Naive thymus-derived CD4-positive, alpha-beta T cell (primary cell): ENCODE data around the gene ANKRD55. TPM values are rescaled to one million over a fixed set of nuclear protein-coding genes. Genes with fewer than 3 reads are reported as not detected.
"Not testable (repeated sequence)": the region's sequence is repeated elsewhere in the genome, so short reads cannot be mapped to it uniquely, and the experiment has no call there.

Experiments used
- ATAC-seq: fragments of 150-1000 bp; cut with Tn5 transposase; 2 replicates; pipeline ENCODE4 v1.10.0; 2021; ENCODE audit warnings: mild to moderate bottlenecking, moderate library complexity
- CTCF ChIA-PET: fragments of 350-600 bp; sonication (Branson Sonifier 250); formaldehyde crosslinking; loops from one replicate; lab custom pipeline; 2021; ENCODE audit warnings: antibody characterized with exemption; lab: Charles Lee
- POLR2A ChIA-PET: fragments of 350-600 bp; sonication (Branson Sonifier 250); formaldehyde crosslinking; loops from one replicate; lab custom pipeline; 2021; ENCODE audit warnings: antibody characterized with exemption, inconsistent platforms; lab: Charles Lee
- DNase-seq, 9 donors: peaks; one replicate each; pipeline versions ENCODE4 v3.0.0 to v3.0.0-alpha.2; 2020 to 2022; ENCODE audit warnings: mixed read lengths in 1 of 9
- H3K27ac ChIP-seq: one replicate; pipeline ENCODE4 v1.7.0; 2013; ENCODE audit warnings: mild to moderate bottlenecking, low read depth, low read length, moderate library complexity
- H3K27me3 ChIP-seq, 2 donors: one replicate each; pipeline ENCODE4 v1.7.0; 2013; ENCODE audit warnings: low read length in 2 of 2, mild to moderate bottlenecking in 2 of 2, moderate library complexity in 2 of 2; ENCODE audit not compliant: control insufficient read depth in 2 of 2, insufficient read depth in 2 of 2
- H3K36me3 ChIP-seq, 3 experiments: 1 replicate in 2 of 3; 2 replicates in 1 of 3; pipeline ENCODE4 v1.7.0; 2013; ENCODE audit warnings: low read length in 3 of 3, mild to moderate bottlenecking in 3 of 3, moderate library complexity in 1 of 3; ENCODE audit not compliant: insufficient read depth in 3 of 3, control insufficient read depth in 2 of 3
- H3K4me1 ChIP-seq, 2 donors: one replicate each; pipeline ENCODE4 v1.7.0; 2013; ENCODE audit warnings: low read length in 2 of 2, mild to moderate bottlenecking in 2 of 2, moderate library complexity in 1 of 2; ENCODE audit not compliant: control insufficient read depth in 2 of 2, insufficient read depth in 2 of 2
- H3K4me3 ChIP-seq: 2 replicates; pipeline ENCODE4 v1.7.0; 2013; ENCODE audit warnings: mild to moderate bottlenecking, low read length
- H3K9me3 ChIP-seq, 3 experiments: 1 replicate in 2 of 3; 2 replicates in 1 of 3; pipeline ENCODE4 v1.7.0; 2013; ENCODE audit warnings: low read length in 3 of 3; ENCODE audit not compliant: control insufficient read depth in 2 of 3
- H3K27ac Mint-ChIP-seq, 9 donors: one replicate each; pipeline ENCODE4 v1.8.0; 2020 to 2022; ENCODE audit warnings: mixed read lengths in 9 of 9, mild to moderate bottlenecking in 8 of 9, moderate library complexity in 5 of 9, inconsistent platforms in 2 of 9
- H3K27me3 Mint-ChIP-seq, 5 donors: one replicate each; pipeline ENCODE4 v1.8.0; 2021 to 2022; ENCODE audit warnings: mixed read lengths in 5 of 5, mild to moderate bottlenecking in 1 of 5
- H3K36me3 Mint-ChIP-seq, 5 donors: one replicate each; pipeline ENCODE4 v1.8.0; 2020 to 2022; ENCODE audit warnings: mixed read lengths in 5 of 5, mild to moderate bottlenecking in 3 of 5, inconsistent platforms in 1 of 5
- H3K4me1 Mint-ChIP-seq, 7 donors: one replicate each; pipeline ENCODE4 v1.8.0; 2020 to 2022; ENCODE audit warnings: mixed read lengths in 7 of 7, mild to moderate bottlenecking in 3 of 7, inconsistent platforms in 1 of 7
- H3K4me3 Mint-ChIP-seq, 10 donors: one replicate each; pipeline ENCODE4 v1.8.0; 2020 to 2022; ENCODE audit warnings: mild to moderate bottlenecking in 10 of 10, mixed read lengths in 10 of 10, moderate library complexity in 6 of 10, inconsistent platforms in 2 of 10
- H3K9me3 Mint-ChIP-seq, 11 donors: one replicate each; pipeline ENCODE4 v1.8.0; 2020 to 2022; ENCODE audit warnings: mixed read lengths in 11 of 11, mild to moderate bottlenecking in 4 of 11, inconsistent platforms in 1 of 11, moderate library complexity in 1 of 11
- intact Hi-C, 2 donors: fragments of 100-400 bp; cut with micrococcal nuclease; formaldehyde crosslinking; loops; one replicate each; pipeline ENCODE4 v1.15.1; 2023
- polyA plus RNA-seq, 2 donors: library from polyadenylated mRNA; unstranded; fragments of 300-500 nt; fragmentation: Illumina TruSeq; gene quantifications; one replicate each; pipeline ENCODE4 v1.2.3, GENCODE V29; 2021
- total RNA-seq, 6 experiments: library from RNA in 5 of 6; stranded (reverse) in 5 of 6; gene quantifications; 1 replicate in 5 of 6; 2 replicates in 1 of 6; pipeline ENCODE4 v1.2.3 and lab custom pipeline; 2021 to 2026

ANKRD55 gene
- total and polyA plus RNA-seq, 7 experiments from 2014 or later: 7.1 to 89.7 (median 24.4) TPM

DNA sequence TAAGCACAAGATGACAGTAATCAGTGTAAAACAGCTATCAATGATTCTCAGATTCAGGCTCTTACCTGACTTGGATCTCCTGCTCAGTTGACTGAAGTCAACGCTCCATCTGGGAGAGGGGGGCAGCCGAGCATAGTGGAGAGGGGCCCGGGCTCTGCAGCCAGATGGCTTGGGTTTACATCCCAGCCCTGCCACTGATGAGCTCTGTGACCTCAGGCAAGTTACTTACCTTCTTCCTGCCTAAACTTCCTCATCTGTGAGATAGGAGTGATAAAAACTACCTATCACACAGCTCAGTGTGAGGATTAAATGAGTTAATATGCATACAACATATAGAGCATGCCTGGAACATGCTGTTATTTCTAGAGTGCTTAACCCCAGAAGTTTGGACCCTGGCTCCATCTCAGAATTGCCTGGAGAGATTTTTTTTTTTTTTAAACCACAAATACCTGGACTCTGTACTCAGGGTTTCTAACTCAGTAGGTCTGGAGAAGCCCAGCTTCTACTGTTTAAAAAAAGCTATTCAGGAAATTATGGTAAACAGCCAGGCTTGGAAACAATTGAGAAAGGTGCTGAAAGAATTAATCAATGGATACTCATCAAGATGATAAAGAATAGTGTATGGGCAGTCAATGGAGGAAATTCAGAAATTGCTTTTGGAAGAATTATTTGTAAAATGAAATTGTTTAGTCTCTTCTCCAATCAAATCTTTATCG lies 72.2 kb downstream of the ANKRD55 start:
- POLR2A ChIA-PET: interaction anchor here (0.6 to 3.7 kb wide), 26 partner anchors 9 to 180 kb away, joined by 3 to 37 read pairs (median 5); partner anchors contain the start of gene IL6ST
- peaks cover 0 to 13% (median 4%) of the 10 kb centered on the region in 5 donors for H3K36me3 Mint-ChIP-seq
- H3K4me1 ChIP-seq: peaks cover 6 to 55% of the 10 kb centered on the region in 2 donors
- H3K4me3 ChIP-seq: peak overlapping the region; percentile 58
- H3K4me1 Mint-ChIP-seq: peaks cover 46 to 95% (median 83%) of the 10 kb centered on the region in 7 donors
- intact Hi-C loops: loop anchor here (1.0 to 2.0 kb wide), 6 partner anchors 9 to 178 kb away; partner anchors contain the start of gene IL6ST (in 1 of the 2)
- peak overlapping the region; percentile 61 for H3K27ac ChIP-seq
- peak in 2 of 9 donors; percentile 27 to 34 for DNase-seq
- peak overlapping the region; percentile 86 to 96 (median 94) for H3K4me3 Mint-ChIP-seq
- no peaks in the 10 kb centered on the region for H3K9me3 Mint-ChIP-seq
- peak overlapping the region; percentile 87 to 98 (median 95) for H3K27ac Mint-ChIP-seq
- CTCF ChIA-PET: interaction anchor here (0.8 to 2.9 kb wide), 6 partner anchors 9 to 89 kb away, joined by 3 to 14 read pairs (median 3); no protein-coding TSS in a partner anchor
- no peaks in the 10 kb centered on the region for H3K9me3 ChIP-seq
- no peak for ATAC-seq
- H3K27me3 ChIP-seq: peaks cover 0 to 2% of the 10 kb centered on the region in 2 donors
- peaks cover 0 to 2% (median 0%) of the 10 kb centered on the region in 5 donors for H3K27me3 Mint-ChIP-seq
- H3K36me3 ChIP-seq: no peaks in the 10 kb centered on the region

DNA sequence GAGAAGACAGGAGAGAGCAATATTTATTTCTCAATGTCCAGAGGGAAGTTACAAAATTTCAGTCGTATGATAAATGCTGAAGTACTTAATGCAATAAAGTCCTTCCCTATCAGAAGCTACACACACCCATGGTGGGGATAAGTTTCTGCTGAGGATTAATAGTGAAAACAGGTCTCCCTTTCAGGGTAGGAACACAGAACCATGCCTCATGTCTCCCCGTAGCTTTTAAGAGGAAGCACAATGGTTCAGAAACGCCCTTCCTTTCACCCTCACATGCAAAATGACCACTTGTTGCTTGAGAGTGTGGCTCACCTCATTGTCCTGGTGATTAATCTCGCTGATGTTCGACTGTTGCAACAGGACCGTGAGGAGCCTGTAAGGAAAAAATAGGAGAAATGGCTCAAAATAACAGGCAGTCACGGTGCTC lies 73.6 kb downstream of the ANKRD55 start:
- intact Hi-C loops: loop anchor here in 1 of 2 donors (5.0 to 10.0 kb wide), 2 partner anchors 658 to 1015 kb away; partner anchors contain the start of genes GPBP1 and MAP3K1
- peak overlapping the region; percentile 61 for H3K27ac ChIP-seq

DNA sequence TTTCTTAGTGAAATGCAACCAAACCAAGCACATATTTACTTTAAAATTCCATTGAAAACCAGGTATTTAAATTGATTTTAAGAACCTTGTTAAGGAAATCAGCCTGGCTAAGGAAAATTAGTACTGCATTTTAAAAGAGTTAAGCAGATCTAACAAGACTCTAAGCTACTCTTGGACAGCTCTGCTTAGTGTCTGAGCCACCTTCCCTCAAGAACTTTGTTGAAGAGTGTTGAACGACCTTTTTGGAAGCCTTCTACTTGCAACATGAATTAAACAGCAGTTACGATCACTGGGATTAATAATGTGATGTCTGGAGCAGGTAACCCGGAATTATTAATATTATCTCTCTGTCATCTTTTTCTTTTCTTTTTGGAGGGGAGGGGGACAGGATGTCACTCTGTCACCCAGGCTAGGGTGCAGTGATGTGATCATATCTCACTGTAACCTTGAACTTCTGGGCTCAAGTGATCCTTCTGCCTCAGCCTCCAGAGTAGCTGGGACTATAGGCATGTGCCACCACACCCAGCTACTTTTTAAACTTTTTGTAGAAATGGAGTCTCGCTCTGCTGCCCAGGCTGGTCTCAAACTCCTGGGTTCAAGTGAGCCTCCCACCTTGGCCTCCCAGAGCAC lies 74.7 kb downstream of the ANKRD55 start:
- Mint-ChIP-seq H3K36me3 (peaks cover 0 to 21% (median 4%) of the 10 kb centered on the region in 5 donors), H3K27ac (peak overlapping the region; percentile 87 to 98 (median 95)), H3K9me3 (no peaks in the 10 kb centered on the region), H3K4me3 (peak overlapping the region; percentile 78 to 96 (median 94)), H3K27me3 (no peaks in the 10 kb centered on the region), H3K4me1 (peaks cover 57 to 95% (median 87%) of the 10 kb centered on the region in 7 donors)
- H3K9me3 ChIP-seq: no peaks in the 10 kb centered on the region
- peaks cover 11 to 72% of the 10 kb centered on the region in 2 donors for H3K4me1 ChIP-seq
- intact Hi-C loops: loop anchor here in 1 of 2 donors (5.0 to 10.0 kb wide), 2 partner anchors 659 to 1016 kb away; partner anchors contain the start of genes GPBP1 and MAP3K1
- peak overlapping the region; percentile 47 for H3K4me3 ChIP-seq
- H3K27ac ChIP-seq: peak overlapping the region; percentile 61
- peaks cover 0 to 2% of the 10 kb centered on the region in 2 donors for H3K27me3 ChIP-seq
- DNase-seq (peak in 4 of 9 donors; percentile 32 to 48 (median 36)), ATAC-seq (no peak)
- CTCF ChIA-PET: interaction anchor here (0.7 to 2.9 kb wide), 8 partner anchors 9 to 1452 kb away, joined by 3 to 14 read pairs (median 4); no protein-coding TSS in a partner anchor
- H3K36me3 ChIP-seq: no peaks in the 10 kb centered on the region
- POLR2A ChIA-PET: interaction anchor here (0.5 to 3.7 kb wide), 14 partner anchors 10 to 660 kb away, joined by 3 to 37 read pairs (median 7); partner anchors contain the start of gene IL6ST

More for the DNA sequence above, 73.6 kb downstream of the ANKRD55 start:
- H3K27me3 ChIP-seq: peaks cover 0 to 2% of the 10 kb centered on the region in 2 donors
- Mint-ChIP-seq H3K36me3 (peaks cover 0 to 13% (median 4%) of the 10 kb centered on the region in 5 donors), H3K4me3 (peak overlapping the region; percentile 86 to 96 (median 94)), H3K4me1 (peaks cover 54 to 94% (median 90%) of the 10 kb centered on the region in 7 donors), H3K9me3 (no peaks in the 10 kb centered on the region), H3K27me3 (peaks cover 0 to 2% (median 0%) of the 10 kb centered on the region in 5 donors), H3K27ac (peak overlapping the region; percentile 87 to 98 (median 95))
- peak overlapping the region; percentile 58 for H3K4me3 ChIP-seq
- POLR2A ChIA-PET: interaction anchor here (0.6 to 3.7 kb wide), 22 partner anchors 8 to 179 kb away, joined by 3 to 37 read pairs (median 6); partner anchors contain the start of gene IL6ST
- ATAC-seq (peak; percentile 68), DNase-seq (peak in 1 of 9 donors; percentile 5)
- CTCF ChIA-PET: interaction anchor here (0.6 to 2.9 kb wide), 4 partner anchors 10 to 177 kb away, joined by 3 to 14 read pairs (median 7); no protein-coding TSS in a partner anchor
- no peaks in the 10 kb centered on the region for H3K36me3 ChIP-seq
- H3K4me1 ChIP-seq: peaks cover 11 to 66% of the 10 kb centered on the region in 2 donors
- no peaks in the 10 kb centered on the region for H3K9me3 ChIP-seq

DNA sequence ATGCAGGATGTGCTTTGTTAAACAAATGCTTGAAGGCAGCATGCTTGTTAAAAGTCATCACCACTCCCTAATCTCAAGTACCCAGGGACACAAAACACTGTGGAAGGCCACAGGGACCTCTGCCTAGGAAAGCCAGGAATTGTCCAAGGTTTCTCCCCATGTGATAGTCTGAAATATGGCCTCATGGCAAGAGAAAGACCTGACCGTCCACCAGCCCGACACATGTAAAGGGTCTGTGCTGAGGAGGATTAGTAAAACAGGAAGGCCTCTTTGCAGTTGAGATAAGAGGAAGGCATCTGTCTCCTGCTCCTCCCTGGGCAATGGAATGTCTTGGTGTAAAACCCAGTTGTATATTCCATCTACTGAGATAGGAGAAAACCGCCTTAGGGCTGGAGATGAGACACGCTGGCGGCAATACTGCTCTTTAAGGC lies 75.9 kb downstream of the ANKRD55 start:
- H3K27ac ChIP-seq: peak overlapping the region; percentile 61

DNA sequence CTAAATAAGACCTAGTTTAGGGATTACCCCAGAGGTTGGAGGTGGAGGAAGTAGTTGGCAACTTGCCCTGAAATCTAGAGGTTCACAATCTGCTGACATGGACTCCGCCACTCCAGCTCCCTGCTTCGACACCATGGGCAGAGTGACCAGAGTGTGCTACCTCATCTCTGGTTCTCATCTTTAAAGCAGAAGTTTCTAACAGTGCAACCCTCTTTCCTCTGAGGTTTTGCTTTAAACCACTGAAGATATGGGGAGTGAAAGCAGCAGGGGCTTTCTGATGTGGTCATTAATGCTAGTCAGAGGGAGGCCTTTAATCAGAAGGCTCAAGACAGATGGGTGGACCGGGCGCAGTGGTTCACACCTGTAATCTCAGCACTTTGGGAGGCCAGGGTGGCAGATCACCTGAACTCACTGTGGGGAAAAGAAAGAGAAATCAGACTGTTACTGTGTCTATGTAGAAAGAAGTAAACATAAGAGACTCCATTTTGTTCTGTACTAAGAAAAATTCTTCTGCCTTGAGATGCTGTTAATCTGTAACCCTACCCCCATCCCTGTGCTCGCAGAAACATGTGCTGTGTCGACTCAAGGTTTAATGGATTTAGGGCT lies 76.4 kb downstream of the ANKRD55 start:
- peaks cover 11 to 77% of the 10 kb centered on the region in 2 donors for H3K4me1 ChIP-seq
- H3K27me3 ChIP-seq, H3K9me3 Mint-ChIP-seq, H3K27me3 Mint-ChIP-seq, H3K9me3 ChIP-seq, H3K36me3 ChIP-seq, H3K4me3 ChIP-seq: not testable (repeated sequence)
- peak overlapping the region; percentile 25 to 96 (median 94) for H3K4me3 Mint-ChIP-seq
- ATAC-seq: peak; percentile 51
- intact Hi-C loops: loop anchor here (1.0 to 10.0 kb wide), 3 partner anchors 8 to 1018 kb away; partner anchors contain the start of genes GPBP1 (in 1 of the 2) and MAP3K1 (in 1 of the 2)
- ChIA-PET CTCF (interaction anchor here (0.6 to 0.8 kb wide), 2 partner anchors 17 to 174 kb away, joined by 3 to 6 read pairs; no protein-coding TSS in a partner anchor), POLR2A (interaction anchor here (0.6 to 3.7 kb wide), 7 partner anchors 9 to 98 kb away, joined by 3 to 24 read pairs (median 6); no protein-coding TSS in a partner anchor)
- DNase-seq: peak in 5 of 9 donors; percentile 15 to 49 (median 33)
- H3K27ac Mint-ChIP-seq: peak overlapping the region; percentile 87 to 98 (median 95)
- H3K4me1 Mint-ChIP-seq: peaks cover 66 to 94% (median 85%) of the 10 kb centered on the region in 7 donors
- peak overlapping the region; percentile 61 for H3K27ac ChIP-seq
- H3K36me3 Mint-ChIP-seq: peaks cover 0 to 33% (median 9%) of the 10 kb centered on the region in 5 donors

More for the DNA sequence above, 75.9 kb downstream of the ANKRD55 start:
- Mint-ChIP-seq H3K36me3 (peaks cover 0 to 32% (median 9%) of the 10 kb centered on the region in 5 donors), H3K4me1 (peaks cover 65 to 95% (median 88%) of the 10 kb centered on the region in 7 donors), H3K27ac (peak overlapping the region; percentile 87 to 98 (median 95)), H3K4me3 (peak overlapping the region; percentile 78 to 96 (median 94))
- peaks cover 11 to 79% of the 10 kb centered on the region in 2 donors for H3K4me1 ChIP-seq
- H3K36me3 ChIP-seq, ATAC-seq, H3K27me3 Mint-ChIP-seq, H3K9me3 Mint-ChIP-seq, H3K9me3 ChIP-seq, H3K27me3 ChIP-seq, H3K4me3 ChIP-seq, CTCF ChIA-PET: not testable (repeated sequence)
- intact Hi-C loops: loop anchor here in 1 of 2 donors (5.0 to 10.0 kb wide), 2 partner anchors 660 to 1018 kb away; partner anchors contain the start of genes GPBP1 and MAP3K1
- POLR2A ChIA-PET: interaction anchor here (1.0 to 1.7 kb wide), 2 partner anchors 52 to 99 kb away, joined by 3 to 5 read pairs; no protein-coding TSS in a partner anchor
- peak in 3 of 9 donors; percentile 22 to 34 (median 27) for DNase-seq
